Brain microvascular endothelial cell (primary cell): Measurements from ENCODE around the gene NRROS.

Experiments
- DNase-seq: peaks from one replicate; pipeline ENCODE4 v3.0.0-alpha.2; 2020
- H3K27ac ChIP-seq: fragments of 250-450 bp; sonication (Bioruptor Pico); 2 replicates; pipeline ENCODE4 v1.5.1; 2020; ENCODE audit warnings: mild to moderate bottlenecking, moderate library complexity
- H3K27me3 ChIP-seq: fragments of 250-450 bp; sonication (Bioruptor Pico); replicated peaks from 2 replicates; pipeline ENCODE4 v1.5.1; 2020; ENCODE audit warnings: mild to moderate bottlenecking
- H3K36me3 ChIP-seq: fragments of 250-450 bp; sonication (Bioruptor Pico); replicated peaks from 2 replicates; pipeline ENCODE4 v1.5.1; 2020; ENCODE audit warnings: mild to moderate bottlenecking
- H3K4me3 ChIP-seq: 2 replicates; pipeline ENCODE4 v1.5.1; 2011; ENCODE audit warnings: low read depth, mild to moderate bottlenecking, control low read depth, low read length, moderate library complexity
- in situ Hi-C: cut with HindIII; loops from 2 replicates; pipeline ENCODE4 v1.10.0; 2017; ENCODE audit warnings: low sequenced_read_pairs, low pct_ligation_motif_present
- TF ChIP-seq, protein P1 (sequence below): IDR thresholded peaks from 2 replicates; pipeline ENCODE4 v1.5.1; 2011; ENCODE audit warnings: low read depth, mild to moderate bottlenecking, moderate library complexity, low read length, control low read depth, inconsistent platforms; ENCODE audit errors: missing control alignments

Gene NRROS

DNA sequence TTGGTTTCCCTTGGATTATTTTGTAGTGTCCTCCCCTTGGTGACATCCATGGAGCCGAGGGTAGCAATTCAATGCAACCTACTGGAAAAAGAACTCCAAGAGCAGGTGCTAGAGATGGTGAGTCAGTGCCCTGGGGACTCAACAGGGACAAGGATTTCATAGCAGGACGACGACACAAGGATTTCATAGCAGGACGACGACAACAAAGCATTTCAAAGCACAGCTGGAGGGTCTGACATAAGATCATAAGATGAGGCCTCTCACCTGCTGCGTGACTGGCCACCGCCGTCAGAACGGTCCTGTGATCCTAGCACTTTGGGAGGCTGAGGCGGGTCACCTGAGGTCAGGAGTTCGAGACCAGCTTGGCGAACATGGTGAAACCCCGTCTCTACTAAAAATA lies 22.5 kb downstream of the NRROS start:
- Histone ChIP-seq H3K4me3 (no peak overlapping the region), H3K36me3 (no peaks in the 10 kb centered on the region), H3K27ac (no peak overlapping the region), H3K27me3 (no peaks in the 10 kb centered on the region)
- in situ Hi-C loops, result no loop called here
- DNase-seq, result no peak
- TF ChIP-seq, protein P1, sequence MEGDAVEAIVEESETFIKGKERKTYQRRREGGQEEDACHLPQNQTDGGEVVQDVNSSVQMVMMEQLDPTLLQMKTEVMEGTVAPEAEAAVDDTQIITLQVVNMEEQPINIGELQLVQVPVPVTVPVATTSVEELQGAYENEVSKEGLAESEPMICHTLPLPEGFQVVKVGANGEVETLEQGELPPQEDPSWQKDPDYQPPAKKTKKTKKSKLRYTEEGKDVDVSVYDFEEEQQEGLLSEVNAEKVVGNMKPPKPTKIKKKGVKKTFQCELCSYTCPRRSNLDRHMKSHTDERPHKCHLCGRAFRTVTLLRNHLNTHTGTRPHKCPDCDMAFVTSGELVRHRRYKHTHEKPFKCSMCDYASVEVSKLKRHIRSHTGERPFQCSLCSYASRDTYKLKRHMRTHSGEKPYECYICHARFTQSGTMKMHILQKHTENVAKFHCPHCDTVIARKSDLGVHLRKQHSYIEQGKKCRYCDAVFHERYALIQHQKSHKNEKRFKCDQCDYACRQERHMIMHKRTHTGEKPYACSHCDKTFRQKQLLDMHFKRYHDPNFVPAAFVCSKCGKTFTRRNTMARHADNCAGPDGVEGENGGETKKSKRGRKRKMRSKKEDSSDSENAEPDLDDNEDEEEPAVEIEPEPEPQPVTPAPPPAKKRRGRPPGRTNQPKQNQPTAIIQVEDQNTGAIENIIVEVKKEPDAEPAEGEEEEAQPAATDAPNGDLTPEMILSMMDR, result no peak

DNA sequence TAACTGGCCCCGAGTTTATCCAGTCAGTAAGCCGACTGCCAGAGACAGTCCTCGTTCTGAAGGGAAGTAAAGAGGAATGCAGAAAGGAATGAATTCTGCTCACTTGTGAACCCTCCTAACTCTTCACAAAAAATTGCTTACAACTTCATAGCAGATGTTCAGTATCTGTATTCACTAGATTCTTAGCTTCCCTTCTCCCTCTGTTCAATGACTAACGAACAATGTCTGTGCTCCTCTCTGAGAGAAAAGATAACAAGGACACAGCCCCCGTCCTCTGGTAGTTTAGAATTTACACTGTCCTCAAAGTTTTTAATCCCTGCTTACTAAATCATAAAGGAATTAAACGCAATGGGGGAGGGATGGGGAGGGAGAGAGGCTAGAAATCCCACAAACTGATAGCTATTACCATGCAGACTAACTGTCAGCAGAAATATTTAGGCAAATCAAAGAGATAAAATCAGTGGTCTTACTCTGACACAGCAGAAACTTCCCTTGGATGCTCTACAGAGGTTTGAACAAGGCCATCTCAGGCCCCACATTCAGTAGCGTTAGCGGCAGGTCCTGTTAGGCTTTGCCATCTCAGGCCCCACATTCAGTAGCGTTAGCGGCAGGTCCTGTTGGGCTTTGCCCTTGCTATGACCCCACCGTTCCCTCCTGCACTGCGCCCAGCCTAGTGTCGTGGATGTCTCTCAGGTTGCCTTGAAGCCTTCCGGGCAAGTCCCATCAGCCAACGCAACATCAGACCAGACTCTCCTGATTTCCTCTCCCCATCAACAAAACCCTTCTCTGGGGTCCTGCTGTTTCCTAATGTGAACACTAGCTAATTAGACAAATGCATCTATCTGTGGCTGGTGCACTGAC lies 23.4 kb downstream of the NRROS start:
- peak; percentile 31 for DNase-seq
- H3K27me3 ChIP-seq, result no peaks in the 10 kb centered on the region
- TF ChIP-seq, protein P1, result no peak
- in situ Hi-C loops, result no loop called here
- no peak overlapping the region for H3K4me3 ChIP-seq
- no peaks in the 10 kb centered on the region for H3K36me3 ChIP-seq
- H3K27ac ChIP-seq, result peak overlapping the region; percentile 17

DNA sequence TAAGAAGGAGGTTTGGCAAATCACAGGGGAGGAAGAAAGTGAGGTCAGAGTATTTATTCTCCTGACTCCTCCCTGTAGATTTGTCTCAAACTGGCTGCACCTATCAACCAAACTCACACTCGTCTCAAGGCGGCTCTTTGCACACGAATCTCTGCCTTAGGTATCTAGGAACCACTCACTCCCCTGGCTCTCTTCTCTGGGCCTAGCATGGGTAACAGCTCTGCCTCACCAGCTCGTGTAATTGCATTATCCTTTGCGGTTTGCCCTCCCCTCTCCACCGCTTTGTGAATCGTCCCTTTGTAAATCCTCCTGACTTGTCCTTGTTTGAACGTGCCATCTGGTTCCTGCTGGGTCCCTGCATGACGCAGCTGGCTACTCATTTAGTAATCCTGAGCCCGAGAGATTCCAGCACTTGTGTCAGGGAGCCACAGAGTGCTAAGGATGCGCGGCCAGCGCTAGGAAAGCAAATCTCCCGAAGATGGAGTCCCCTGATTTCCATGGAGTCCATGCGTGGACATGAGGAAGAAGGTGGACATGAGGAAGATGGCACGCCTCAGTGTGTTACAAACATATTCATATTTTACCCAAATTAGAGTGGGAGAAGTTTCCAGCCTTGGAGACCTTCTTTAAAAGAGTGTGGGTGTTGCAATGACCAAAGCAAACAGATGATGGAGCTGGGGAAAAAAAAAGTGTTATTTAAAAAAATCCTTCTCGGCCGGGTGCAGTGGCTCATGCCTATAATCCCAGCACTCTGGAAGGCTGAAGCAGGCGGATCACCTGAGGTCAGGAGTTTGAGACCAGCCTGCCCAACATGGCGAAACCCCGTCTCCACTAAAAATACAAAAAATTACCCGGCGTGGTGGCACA lies 26.7 kb downstream of the NRROS start:
- in situ Hi-C loops, result no loop called here
- no peaks in the 10 kb centered on the region for H3K36me3 ChIP-seq
- no peak overlapping the region for H3K27ac ChIP-seq
- TF ChIP-seq, protein P1, result no peak
- no peak overlapping the region for H3K4me3 ChIP-seq
- peak; percentile 50 for DNase-seq
- H3K27me3 ChIP-seq, result no peaks in the 10 kb centered on the region

DNA sequence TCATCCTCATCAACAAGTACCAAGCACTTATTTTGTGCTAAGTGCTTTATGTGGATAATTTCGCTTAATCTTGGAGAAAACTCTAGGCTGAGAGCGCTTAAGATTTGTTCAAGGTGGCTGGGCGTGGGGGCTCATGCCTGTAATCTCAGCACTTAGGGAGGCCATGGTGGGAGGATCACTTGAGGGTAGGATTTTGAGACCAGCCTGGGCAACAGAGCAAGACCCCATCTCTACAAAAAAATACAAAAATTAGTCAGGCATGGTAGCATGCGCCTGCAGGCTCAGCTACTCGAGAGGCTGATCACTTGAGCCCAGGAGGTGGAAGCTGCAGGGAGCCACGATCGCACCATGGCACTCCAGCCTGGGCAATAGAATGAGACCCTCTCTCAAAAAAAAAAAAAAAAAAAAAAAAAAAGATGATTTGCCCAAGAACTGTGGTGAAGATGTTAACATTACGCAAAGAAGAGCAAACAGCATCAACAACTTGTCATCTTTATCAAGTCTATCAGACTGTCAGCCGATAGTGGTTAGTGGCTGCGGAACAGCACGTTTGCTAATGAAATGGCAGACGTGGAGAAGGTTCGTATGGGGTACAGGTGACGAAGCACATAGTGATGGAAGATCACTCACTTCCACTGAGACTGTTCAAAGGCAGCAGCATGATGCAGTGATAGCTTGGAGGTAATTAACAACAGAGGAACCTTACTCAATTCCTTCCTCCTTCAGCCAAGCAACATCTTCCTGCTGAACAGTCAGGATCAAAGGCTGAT lies 27.7 kb downstream of the NRROS start:
- no peaks in the 10 kb centered on the region for H3K36me3 ChIP-seq
- in situ Hi-C loops, result no loop called here
- no peak for DNase-seq
- no peaks in the 10 kb centered on the region for H3K27me3 ChIP-seq
- TF ChIP-seq, protein P1, result no peak
- H3K4me3 ChIP-seq, result no peak overlapping the region
- no peak overlapping the region for H3K27ac ChIP-seq

DNA sequence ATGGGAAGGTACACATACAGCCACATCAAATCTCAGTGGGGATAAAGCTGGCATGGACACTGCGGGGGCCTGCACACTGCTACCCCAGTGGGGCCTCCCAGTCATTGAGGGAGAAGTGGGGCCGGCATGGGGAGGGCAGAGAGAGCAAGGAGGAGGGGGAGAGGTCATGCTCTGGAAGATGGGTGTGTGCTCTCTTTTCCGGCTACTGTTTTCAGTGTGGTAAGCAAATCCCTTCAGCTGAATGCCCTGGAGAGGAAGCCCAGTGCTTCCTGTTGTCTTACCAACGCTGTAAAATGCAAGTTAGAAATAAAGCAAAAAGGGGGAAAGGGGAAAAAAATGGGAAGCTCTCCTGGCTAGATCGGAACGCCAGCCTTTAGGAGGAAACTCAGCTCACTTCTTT lies 30.8 kb downstream of the NRROS start:
- Histone ChIP-seq H3K36me3 (no peaks in the 10 kb centered on the region), H3K4me3 (no peak overlapping the region), H3K27ac (no peak overlapping the region), H3K27me3 (no peaks in the 10 kb centered on the region)
- in situ Hi-C loops, result no loop called here
- TF ChIP-seq, protein P1, result no peak
- DNase-seq, result no peak
